ENCODE measurements around the gene ZNF653. TPM values are rescaled to one million over a fixed set of nuclear protein-coding genes. Genes with fewer than 3 reads are reported as not detected.
"Not testable (repeated sequence)": the region's sequence is repeated elsewhere in the genome, so short reads cannot be mapped to it uniquely, and the experiment has no call there.

ZNF653 gene
- total and polyA plus RNA-seq, 2 donors, result 4.5 to 9.8 TPM

DNA sequence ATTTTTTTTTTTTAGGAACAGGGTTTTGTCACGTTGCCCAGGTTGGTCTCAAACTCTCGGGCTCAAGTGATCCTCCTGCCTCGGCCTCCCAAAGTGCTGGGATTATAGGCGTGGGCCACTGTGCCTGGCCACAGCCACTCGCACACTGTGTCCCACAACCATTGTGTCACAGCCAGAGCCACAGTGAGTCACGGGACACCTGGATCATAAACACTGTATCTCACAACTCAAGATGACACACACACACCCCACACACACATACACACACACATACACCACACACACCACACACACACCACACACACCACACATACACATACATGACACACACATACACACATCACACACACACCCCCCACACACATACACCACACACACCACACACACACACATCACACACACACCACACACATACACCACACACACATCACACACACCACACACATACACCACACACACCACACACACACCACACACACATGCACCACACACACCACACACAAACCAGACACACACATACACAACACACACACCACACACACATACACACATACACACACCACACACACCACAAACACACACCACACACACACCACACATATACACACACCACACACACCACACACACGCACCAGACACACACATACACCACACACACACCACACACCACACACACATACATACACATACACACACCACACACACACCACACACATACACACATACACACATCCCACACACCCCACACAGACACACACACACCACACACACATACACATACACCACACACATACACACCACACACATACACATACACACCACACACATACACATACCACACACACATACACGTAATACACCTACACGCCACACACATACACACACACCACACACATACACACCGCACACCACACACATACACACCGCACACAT is 41.0 kb downstream of the ZNF653 start:
- H3K27ac ChIP-seq (ENCODE audit: low read depth), result no peak overlapping the region
- no peak overlapping the region for H3K4me3 ChIP-seq (ENCODE audit: low read depth, low read length)
- DNase-seq (ENCODE audit: extremely low spot score), result no peak
- WGBS, result 87% methylated on average over 11 of the region's 11 CpGs
- H3K36me3 ChIP-seq (ENCODE audit: insufficient read depth), result no peaks in the 10 kb centered on the region
- H3K4me1 ChIP-seq (ENCODE audit: insufficient read depth), result no peaks in the 10 kb centered on the region

DNA sequence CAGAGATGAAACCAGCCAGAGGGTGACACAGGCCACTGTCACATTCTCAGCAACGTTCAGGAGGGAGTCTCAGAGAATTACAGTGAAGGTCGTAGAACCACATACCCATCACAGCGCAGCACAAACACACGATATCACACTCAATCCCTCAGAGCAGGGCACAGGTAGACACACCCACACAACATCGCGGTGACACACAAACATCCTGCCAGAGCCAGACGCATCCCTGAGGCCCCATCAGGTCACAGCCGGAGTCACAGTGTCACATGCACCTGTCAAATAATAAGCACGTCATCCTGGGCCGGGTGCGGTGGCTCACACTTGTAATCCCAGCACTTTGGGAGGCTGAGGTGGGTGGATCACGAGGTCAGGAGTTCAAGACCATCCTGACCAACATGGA is 42.2 kb downstream of the ZNF653 start:
- Histone ChIP-seq H3K4me3 (ENCODE audit: low read depth, low read length) (no peak overlapping the region), H3K4me1 (ENCODE audit: insufficient read depth) (no peaks in the 10 kb centered on the region), H3K36me3 (ENCODE audit: insufficient read depth) (no peaks in the 10 kb centered on the region), H3K27ac (ENCODE audit: low read depth) (no peak overlapping the region)
- DNase-seq (ENCODE audit: extremely low spot score), result no peak
- WGBS, result 66% methylated on average over 12 of the region's 12 CpGs

DNA sequence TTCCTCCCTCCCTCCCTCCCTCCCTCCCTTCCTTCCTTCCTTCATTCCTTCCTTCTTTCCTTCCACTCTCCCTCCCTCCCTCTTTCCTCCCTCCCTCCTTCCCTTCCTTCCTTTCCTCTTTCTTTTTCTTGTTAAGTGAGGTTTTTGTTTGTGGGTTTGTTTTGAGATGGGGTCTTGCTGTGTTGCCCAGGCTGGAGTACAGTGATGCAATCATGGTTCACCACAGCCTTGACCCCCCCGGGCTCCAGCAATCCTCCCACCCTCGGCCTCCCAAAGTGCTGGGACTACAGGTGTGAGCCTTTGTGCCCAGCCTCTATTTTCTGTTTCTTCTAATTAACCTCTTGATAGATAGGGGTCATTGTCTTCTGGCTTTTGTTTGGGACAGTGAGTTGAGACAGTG is 44.2 kb downstream of the ZNF653 start:
- WGBS, result 81% methylated on average over 2 of the region's 2 CpGs
- DNase-seq (ENCODE audit: extremely low spot score), result no peak
- H3K4me1 ChIP-seq (ENCODE audit: insufficient read depth), result no peaks in the 10 kb centered on the region

DNA sequence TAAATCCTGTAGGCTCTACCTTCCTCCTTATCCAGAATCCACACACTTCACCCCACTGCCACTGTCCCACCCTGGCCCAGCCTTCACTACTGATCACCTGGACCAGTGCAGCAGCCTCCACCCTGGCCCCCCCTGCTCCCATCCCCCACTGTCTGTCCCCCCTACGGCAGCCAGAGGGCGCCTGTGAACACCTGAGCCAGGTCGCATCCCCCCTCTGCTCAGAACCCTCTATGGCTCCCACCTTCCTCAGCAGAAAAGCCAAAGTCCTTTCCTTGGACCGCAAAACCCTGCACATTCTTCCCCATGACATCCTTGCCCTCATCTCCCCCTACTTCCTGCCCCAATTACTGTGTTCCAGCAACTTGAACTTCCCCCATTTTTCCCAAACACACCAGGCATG is 45.4 kb downstream of the ZNF653 start:
- Histone ChIP-seq H3K36me3 (ENCODE audit: insufficient read depth) (no peaks in the 10 kb centered on the region), H3K27ac (ENCODE audit: low read depth) (no peak overlapping the region), H3K4me3 (ENCODE audit: low read depth, low read length) (no peak overlapping the region), H3K4me1 (ENCODE audit: insufficient read depth) (no peaks in the 10 kb centered on the region)
- 56% methylated on average over 4 of the region's 4 CpGs for whole genome bisulfite sequencing
- DNase-seq (ENCODE audit: extremely low spot score), result no peak

More for the DNA sequence above, 44.2 kb downstream of the ZNF653 start:
- no peak overlapping the region for H3K4me3 ChIP-seq (ENCODE audit: low read depth, low read length)
- no peak overlapping the region for H3K27ac ChIP-seq (ENCODE audit: low read depth)
- H3K36me3 ChIP-seq (ENCODE audit: insufficient read depth), result no peaks in the 10 kb centered on the region

DNA sequence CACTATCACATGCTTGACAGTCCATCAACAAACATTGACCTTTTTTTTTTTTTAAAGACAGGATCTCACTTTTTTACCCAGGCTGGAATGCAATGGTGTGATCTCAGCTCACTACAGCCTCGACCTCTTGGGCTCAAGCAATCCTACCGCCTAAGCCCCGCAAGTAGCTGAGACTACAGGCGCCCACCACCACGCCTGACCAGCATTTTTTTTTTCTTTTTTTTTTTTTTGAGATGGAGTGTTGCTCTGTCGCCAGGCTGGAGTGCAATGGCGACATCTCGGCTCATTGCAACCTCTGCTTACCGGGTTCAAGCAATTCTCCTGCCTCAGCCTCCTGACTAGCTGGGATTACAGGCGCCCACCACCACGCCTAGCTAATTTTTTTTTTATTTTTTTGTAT is 46.7 kb downstream of the ZNF653 start:
- WGBS, result 84% methylated on average over 11 of the region's 11 CpGs
- H3K36me3 ChIP-seq (ENCODE audit: insufficient read depth); H3K4me3 ChIP-seq (ENCODE audit: low read depth, low read length); DNase-seq (ENCODE audit: extremely low spot score); H3K27ac ChIP-seq (ENCODE audit: low read depth); H3K4me1 ChIP-seq (ENCODE audit: insufficient read depth): not testable (repeated sequence)

DNA sequence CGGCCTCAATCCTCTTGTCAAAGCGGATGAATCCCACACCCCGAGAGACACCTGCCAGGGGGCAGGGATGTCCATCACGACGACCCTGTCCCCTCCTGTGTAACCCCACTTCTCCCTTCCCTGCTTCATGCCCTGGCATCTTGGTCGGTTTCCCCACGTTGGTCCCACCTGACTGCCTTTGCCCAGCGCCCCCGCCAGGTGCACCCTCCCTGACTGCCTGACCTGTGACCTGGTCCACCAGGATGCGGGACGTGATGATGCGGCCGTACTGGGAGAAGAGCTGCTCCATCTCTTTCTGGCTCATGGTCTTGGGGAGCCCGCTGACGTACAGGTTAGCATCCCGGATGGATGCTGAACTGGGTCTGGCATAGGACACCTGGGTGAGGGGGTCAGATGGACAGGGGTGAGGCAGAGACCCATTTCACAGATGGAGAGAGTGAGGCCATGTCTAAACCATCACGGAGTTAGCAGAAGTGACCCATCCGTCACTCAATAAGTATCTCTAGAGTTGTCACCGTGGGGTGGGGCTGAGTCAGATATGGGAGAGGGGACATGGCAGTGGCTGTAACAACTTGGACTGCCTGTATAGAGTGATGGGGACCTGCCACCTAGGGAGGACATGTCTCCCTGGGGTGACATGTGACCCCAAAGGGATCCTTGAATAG is 47.3 kb downstream of the ZNF653 start:
- no peaks in the 10 kb centered on the region for H3K4me1 ChIP-seq (ENCODE audit: insufficient read depth)
- WGBS, result 85% methylated on average over 19 of the region's 19 CpGs
- no peak overlapping the region for H3K27ac ChIP-seq (ENCODE audit: low read depth)
- no peak overlapping the region for H3K4me3 ChIP-seq (ENCODE audit: low read depth, low read length)
- DNase-seq (ENCODE audit: extremely low spot score), result no peak
- H3K36me3 ChIP-seq (ENCODE audit: insufficient read depth), result no peaks in the 10 kb centered on the region

DNA sequence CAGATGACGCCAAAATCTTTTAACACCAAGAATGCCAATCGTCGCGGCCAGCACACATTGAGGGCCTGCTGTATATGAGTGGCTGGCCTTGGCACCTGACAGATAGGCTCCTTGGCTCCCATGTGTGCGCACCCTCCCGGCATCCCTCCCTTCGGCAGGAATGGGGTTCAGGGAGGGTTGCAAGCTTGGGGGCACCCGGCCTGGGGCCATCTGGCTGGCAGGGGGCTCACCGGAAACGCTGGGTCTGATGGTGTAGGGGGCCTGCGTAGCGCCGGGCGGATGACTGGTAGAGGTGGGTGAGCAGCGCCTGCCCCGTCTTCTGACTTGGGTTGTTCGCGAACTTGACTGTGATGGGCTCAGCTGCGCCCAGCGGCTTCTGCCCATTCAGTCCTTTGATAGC is 47.8 kb downstream of the ZNF653 start:
- 85% methylated on average over 20 of the region's 20 CpGs for WGBS
- H3K36me3 ChIP-seq (ENCODE audit: insufficient read depth), result no peaks in the 10 kb centered on the region
- DNase-seq (ENCODE audit: extremely low spot score), result no peak

DNA sequence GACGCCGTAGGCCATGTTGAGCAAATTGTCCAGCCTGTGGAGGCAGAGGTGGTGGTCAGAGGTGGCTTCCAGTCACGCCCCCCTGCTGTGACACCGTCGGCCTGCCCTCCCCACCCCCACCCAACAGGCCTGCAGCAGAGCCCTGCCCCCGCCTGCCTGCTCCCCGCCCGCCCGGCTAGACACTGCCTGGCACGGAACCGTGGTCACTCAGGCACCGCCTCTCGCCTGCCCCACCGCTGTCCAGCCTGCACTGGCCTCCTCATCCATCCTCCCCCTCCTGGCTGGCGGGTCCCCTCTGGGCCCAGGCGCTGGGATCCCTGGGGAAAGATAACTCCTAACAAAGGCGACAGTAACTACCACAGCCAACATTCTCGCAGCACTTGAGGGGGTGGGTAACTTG is 48.5 kb downstream of the ZNF653 start:
- no peak overlapping the region for H3K27ac ChIP-seq (ENCODE audit: low read depth)
- H3K4me1 ChIP-seq (ENCODE audit: insufficient read depth), result no peaks in the 10 kb centered on the region
- DNase-seq (ENCODE audit: extremely low spot score), result no peak
- no peak overlapping the region for H3K4me3 ChIP-seq (ENCODE audit: low read depth, low read length)
- H3K36me3 ChIP-seq (ENCODE audit: insufficient read depth), result no peaks in the 10 kb centered on the region
- WGBS, result 21% methylated on average over 18 of the region's 18 CpGs

More for the DNA sequence above, 47.8 kb downstream of the ZNF653 start:
- Histone ChIP-seq H3K27ac (ENCODE audit: low read depth) (no peak overlapping the region), H3K4me3 (ENCODE audit: low read depth, low read length) (no peak overlapping the region), H3K4me1 (ENCODE audit: insufficient read depth) (no peaks in the 10 kb centered on the region)

DNA sequence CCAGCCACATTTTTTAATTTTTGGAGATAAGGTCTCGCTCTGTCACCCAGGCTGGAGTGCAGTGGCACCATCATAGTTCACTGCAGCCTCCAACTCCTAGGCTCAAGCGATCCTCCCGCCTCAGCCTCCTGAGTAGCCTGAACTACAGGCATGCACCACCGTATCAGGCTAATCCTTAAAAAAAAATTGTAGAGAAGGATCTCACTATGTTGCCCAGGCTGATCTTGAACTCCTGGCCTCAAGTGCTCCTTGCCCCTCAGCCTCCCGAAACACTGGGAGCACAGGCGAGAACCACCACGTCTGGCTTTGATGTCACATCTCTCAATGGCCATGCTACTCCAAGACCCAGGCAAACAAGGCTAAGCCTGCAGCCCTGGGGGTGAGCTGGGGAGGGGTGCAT is 49.0 kb downstream of the ZNF653 start:
- no peak for DNase-seq (ENCODE audit: extremely low spot score)
- no peaks in the 10 kb centered on the region for H3K36me3 ChIP-seq (ENCODE audit: insufficient read depth)
- WGBS, result 90% methylated on average over 7 of the region's 7 CpGs
- no peak overlapping the region for H3K27ac ChIP-seq (ENCODE audit: low read depth)
- no peak overlapping the region for H3K4me3 ChIP-seq (ENCODE audit: low read depth, low read length)
- no peaks in the 10 kb centered on the region for H3K4me1 ChIP-seq (ENCODE audit: insufficient read depth)

DNA sequence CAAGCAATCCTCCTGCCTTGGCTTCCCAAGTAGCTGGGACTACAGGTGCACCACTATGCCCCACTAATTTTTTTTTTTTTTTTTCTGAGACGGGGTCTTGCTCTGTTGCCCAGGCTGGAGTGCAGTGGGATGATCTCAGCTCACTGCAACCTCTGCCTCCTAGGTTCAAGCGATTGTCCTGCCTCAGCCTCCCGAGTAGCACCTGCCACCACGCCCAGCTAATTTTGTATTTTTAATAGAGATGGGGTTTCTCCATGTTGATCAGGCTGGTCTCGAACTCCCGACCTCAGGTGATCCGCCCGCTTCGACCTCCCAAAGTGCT is 50.4 kb downstream of the ZNF653 start:
- H3K4me1 ChIP-seq (ENCODE audit: insufficient read depth); H3K36me3 ChIP-seq (ENCODE audit: insufficient read depth); H3K27ac ChIP-seq (ENCODE audit: low read depth); DNase-seq (ENCODE audit: extremely low spot score); H3K4me3 ChIP-seq (ENCODE audit: low read depth, low read length): not testable (repeated sequence)
- 92% methylated on average over 9 of the region's 9 CpGs for WGBS

DNA sequence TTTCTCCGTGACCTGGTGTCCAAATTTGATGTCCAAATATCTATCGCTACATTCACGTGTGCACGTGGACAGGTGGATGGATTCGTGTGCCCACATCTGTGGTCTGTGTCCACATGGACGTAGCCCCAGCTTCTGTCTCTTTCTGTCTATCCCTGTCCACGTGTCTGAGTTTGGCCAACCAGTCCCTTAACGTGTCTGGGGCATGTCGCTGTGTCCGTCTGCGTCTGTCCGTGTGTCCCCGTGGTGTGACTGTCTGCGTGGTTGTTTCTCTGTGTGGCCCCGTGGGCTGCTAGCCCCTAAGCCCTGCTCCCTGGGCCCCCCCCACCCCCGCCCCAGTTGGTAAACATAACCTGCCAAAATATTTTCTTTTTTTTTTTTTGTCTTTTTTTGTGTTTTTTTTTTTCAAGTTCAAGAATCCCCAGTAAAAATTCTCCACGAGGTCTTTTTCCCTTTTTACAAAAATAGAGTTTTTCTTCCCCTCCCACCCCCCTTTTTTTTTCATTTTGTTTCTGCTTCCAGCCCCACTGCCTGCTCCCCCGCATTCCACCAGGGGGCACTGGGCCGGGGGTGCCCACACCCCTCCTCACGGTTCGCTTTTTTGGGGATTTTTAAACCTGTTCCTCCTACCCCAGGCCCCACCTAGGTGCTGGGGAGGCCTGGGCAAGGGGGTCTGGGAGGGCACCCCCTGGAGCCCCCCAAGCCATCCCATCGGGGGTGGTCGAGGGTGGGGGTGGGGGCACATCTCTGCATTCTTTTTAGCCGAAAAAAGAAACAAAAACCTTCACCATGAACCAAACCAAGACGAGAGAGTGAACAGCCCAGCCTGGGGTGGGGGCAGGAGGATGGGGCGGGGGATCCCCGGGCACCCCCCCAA is 51.9 kb downstream of the ZNF653 start:
- no peak for DNase-seq (ENCODE audit: extremely low spot score)
- 55% methylated on average over 27 of the region's 27 CpGs for WGBS
- no peak overlapping the region for H3K4me3 ChIP-seq (ENCODE audit: low read depth, low read length)
- no peak overlapping the region for H3K27ac ChIP-seq (ENCODE audit: low read depth)
- H3K36me3 ChIP-seq (ENCODE audit: insufficient read depth), result peaks cover 1% of the 10 kb centered on the region
- H3K4me1 ChIP-seq (ENCODE audit: insufficient read depth), result peaks cover 1% of the 10 kb centered on the region

DNA sequence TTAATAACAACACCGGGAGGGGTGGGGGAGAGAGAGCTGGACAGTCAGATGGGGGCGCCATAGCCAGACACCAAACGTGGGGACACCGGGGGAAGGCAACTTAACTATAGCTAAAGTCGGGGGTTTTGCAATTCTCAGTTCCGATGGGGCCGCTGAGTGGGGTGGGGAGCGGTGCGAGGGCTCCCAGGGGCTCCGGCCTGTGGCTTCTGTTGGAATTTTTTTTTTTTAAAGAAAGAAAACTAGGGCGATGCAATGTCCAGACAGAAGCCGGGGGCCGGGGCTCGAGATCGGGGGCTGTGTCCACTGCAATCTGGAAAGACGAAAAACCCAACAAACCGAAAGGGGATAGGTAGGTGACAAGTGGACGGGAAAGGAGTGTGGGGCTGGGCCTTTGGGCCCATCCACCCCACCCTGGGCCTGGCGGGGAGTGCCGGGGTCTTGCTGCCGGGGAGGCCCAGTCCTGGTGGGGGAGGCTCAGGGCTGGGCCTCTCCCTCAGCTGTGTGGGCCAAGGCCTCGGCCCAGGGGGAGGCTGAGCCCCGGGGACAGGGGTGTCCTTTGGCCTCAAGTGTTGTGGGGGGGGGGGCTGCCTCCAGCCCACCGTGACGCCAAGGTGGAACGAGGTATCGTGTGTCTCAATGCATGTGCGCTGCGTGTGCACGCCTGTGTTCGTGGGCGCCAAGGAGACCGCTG is 52.9 kb downstream of the ZNF653 start:
- no peak overlapping the region for H3K4me3 ChIP-seq (ENCODE audit: low read depth, low read length)
- 80% methylated on average over 33 of the region's 33 CpGs for WGBS

More for the DNA sequence above, 52.9 kb downstream of the ZNF653 start:
- no peak for DNase-seq (ENCODE audit: extremely low spot score)
- peaks cover 1% of the 10 kb centered on the region for H3K4me1 ChIP-seq (ENCODE audit: insufficient read depth)
- H3K27ac ChIP-seq (ENCODE audit: low read depth), result no peak overlapping the region
- peaks cover 1% of the 10 kb centered on the region for H3K36me3 ChIP-seq (ENCODE audit: insufficient read depth)
